Measurements from ENCODE around the gene DBH.

- TF ChIP-seq CTCF (IDR thresholded peaks at IDR 0.05) (no peak), ZFX (IDR thresholded peaks at IDR 0.05; ENCODE audit: borderline replicate concordance) (no peak)
These were observed 2.0 kb upstream of the DBH start for GRCh38 chr9:133634081-133634691.
